GM23248 (cell line): ENCODE results near the gene PHRF1. TPM values are rescaled to one million over a fixed set of nuclear protein-coding genes. Genes with fewer than 3 reads are reported as not detected.

ENCODE experiments used
- DNase-seq: peaks from one replicate; pipeline ENCODE4 v3.0.0-alpha.2; 2015
- H2AFZ ChIP-seq: fragments of 200-600 bp; sonication (generic); 2 replicates; pipeline ENCODE4 v1.6.1; 2016; ENCODE audit warnings: antibody characterized with exemption
- H3F3A ChIP-seq: fragments of 200-600 bp; sonication (generic); 2 replicates; pipeline ENCODE4 v1.6.1; 2016; ENCODE audit warnings: mild to moderate bottlenecking, antibody characterized with exemption, mixed run types; ENCODE audit not compliant: insufficient read depth
- H3K27ac ChIP-seq: fragments of 200-600 bp; sonication (generic); 2 replicates; pipeline ENCODE4 v1.5.1; 2016; ENCODE audit warnings: mild to moderate bottlenecking
- H3K27me3 ChIP-seq: fragments of 200-600 bp; sonication (generic); replicated peaks from 2 replicates; pipeline ENCODE4 v1.6.1; 2016; ENCODE audit warnings: mild to moderate bottlenecking; ENCODE audit not compliant: insufficient read depth
- H3K36me3 ChIP-seq: fragments of 200-600 bp; sonication (generic); 2 replicates; pipeline ENCODE4 v1.6.1; 2016; ENCODE audit warnings: low read depth, mild to moderate bottlenecking
- H3K4me1 ChIP-seq: fragments of 200-600 bp; sonication (generic); 2 replicates; pipeline ENCODE4 v1.6.1; 2016; ENCODE audit warnings: mild to moderate bottlenecking; ENCODE audit not compliant: insufficient read depth
- H3K4me2 ChIP-seq: fragments of 200-600 bp; sonication (generic); one replicate; pipeline ENCODE4 v1.6.1; 2016; ENCODE audit warnings: mild to moderate bottlenecking; ENCODE audit not compliant: unreplicated experiment
- H3K4me3 ChIP-seq: fragments of 200-600 bp; sonication (generic); 2 replicates; pipeline ENCODE4 v1.5.1; 2016; ENCODE audit warnings: mild to moderate bottlenecking
- H3K79me2 ChIP-seq: fragments of 200-600 bp; sonication (generic); 2 replicates; pipeline ENCODE4 v1.6.1; 2016; ENCODE audit warnings: mild to moderate bottlenecking; ENCODE audit not compliant: insufficient read depth
- H3K9ac ChIP-seq: fragments of 200-600 bp; sonication (generic); 2 replicates; pipeline ENCODE4 v1.6.1; 2016; ENCODE audit warnings: mild to moderate bottlenecking
- H3K9me2 ChIP-seq: fragments of 200-600 bp; sonication (generic); 2 replicates; pipeline ENCODE4 v1.6.1; 2016; ENCODE audit warnings: mixed run types, mild to moderate bottlenecking, moderate library complexity; ENCODE audit not compliant: insufficient read depth
- H3K9me3 ChIP-seq: fragments of 200-600 bp; sonication (generic); one replicate; pipeline ENCODE4 v1.6.1; 2017; ENCODE audit warnings: low read depth
- H4K20me1 ChIP-seq: fragments of 200-600 bp; sonication (generic); 2 replicates; pipeline ENCODE4 v1.6.0; 2016; ENCODE audit not compliant: insufficient read depth
- EZH2 ChIP-seq: fragments of 200-600 bp; sonication (generic); IDR thresholded peaks from 2 replicates; pipeline ENCODE4 v1.6.1; 2018; ENCODE audit warnings: antibody characterized with exemption, mild to moderate bottlenecking; ENCODE audit not compliant: insufficient read depth, poor library complexity, severe bottlenecking
- EZH2phosphoT487 ChIP-seq: fragments of 200-600 bp; sonication (generic); IDR thresholded peaks from 2 replicates; pipeline ENCODE4 v1.6.1; 2018; ENCODE audit warnings: antibody characterized with exemption, moderate library complexity, mild to moderate bottlenecking, low read depth; ENCODE audit not compliant: insufficient read depth
- WGBS, 2 experiments: methylation state at CpG; one replicate each; pipeline ENCODE4 v1.1.6; 2015 to 2017; ENCODE audit warnings: low lambda C conversion rate in 2 of 2, low coverage in 1 of 2; ENCODE audit errors: missing lambda C conversion rate in 2 of 2; 5-methylcytosine and 5-hydroxymethylcytosine counted together
- in situ Hi-C: fragments of 300-500 bp; cut with MboI; formaldehyde crosslinking; loops from 2 replicates; pipeline ENCODE4 v1.15.0; 2020
- polyA plus RNA-seq: library from polyadenylated mRNA; unstranded; fragments of >200 nt; fragmentation: Nextera tagmentation; extraction: Ambion mirVana; gene quantifications from 2 replicates; pipeline ENCODE4 v1.2.1, GENCODE V29; 2016
- total RNA-seq: library from RNA; depleted of rRNA; stranded (reverse); fragments of >200 nt; shearing (Covaris generic); gene quantifications from 2 replicates; pipeline ENCODE4 v1.2.3, GENCODE V29; 2014

PHRF1 gene
- total and polyA plus RNA-seq, 2 experiments from 2014 or later: 10.9 to 27.7 TPM

DNA sequence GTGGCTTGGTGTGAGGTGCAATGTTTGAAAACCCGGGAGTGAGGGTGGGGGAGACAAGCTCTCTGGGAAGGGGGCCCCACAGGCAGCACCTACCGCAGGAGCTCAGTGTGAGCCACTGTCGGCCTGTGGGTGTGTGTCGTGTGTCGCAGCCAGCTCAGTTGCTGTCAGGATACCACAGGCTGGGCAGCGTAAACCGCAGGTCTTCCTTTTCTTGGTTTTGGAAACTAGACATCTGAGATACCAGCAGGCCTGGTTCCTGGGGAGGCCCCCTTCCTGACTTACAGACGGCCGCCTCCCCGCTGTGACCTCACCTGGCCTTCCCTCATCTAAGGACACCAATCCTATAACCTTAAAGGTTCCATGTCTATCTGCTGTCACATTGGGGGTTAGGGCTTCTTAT is 20.1 kb downstream of the PHRF1 start:
- Histone ChIP-seq H3K79me2 (peaks cover 59% of the 10 kb centered on the region), H3K36me3 (no peaks in the 10 kb centered on the region; the same call in 1 of the 2 replicates)
- in situ Hi-C loops: no loop called here

DNA sequence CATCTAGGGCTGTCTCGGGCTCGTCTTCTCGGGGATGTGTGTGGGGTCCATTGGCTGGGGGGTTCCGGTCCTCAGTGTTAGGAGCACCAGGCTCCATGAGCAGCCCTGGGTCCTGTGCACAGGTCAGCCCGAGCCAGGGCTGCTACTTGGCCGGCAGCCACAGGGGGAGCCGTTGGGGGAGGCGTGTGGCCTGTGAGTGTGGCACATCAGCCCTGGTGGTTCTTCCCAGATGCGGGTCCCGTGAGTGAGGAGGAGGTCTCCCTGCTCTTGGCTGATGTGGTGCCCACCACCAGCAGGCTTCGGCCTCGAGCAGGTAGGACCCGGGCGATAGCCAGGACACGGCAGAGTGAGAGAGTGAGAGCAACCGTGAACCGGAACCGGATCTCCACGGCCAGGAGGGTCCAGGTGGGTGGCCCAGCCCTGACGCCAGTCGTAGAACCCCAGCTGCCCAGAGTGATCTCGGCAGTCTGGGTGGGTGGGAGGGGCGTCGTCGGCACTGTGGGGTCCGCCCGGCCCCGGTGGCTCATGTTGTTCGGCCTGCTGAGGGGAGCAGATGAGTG is 21.0 kb downstream of the PHRF1 start:
- no peak overlapping the region for H3K4me2 ChIP-seq
- no peak for DNase-seq
- H3K27me3 ChIP-seq: no peaks in the 10 kb centered on the region
- H2AFZ ChIP-seq: no peak overlapping the region
- H3K36me3 ChIP-seq: no peaks in the 10 kb centered on the region; the same call in 1 of the 2 replicates
- in situ Hi-C loops: no loop called here
- H3K79me2 ChIP-seq: peaks cover 61% of the 10 kb centered on the region
- no peak overlapping the region for H3K4me3 ChIP-seq
- H4K20me1 ChIP-seq: no peaks in the 10 kb centered on the region
- H3K27ac ChIP-seq: no peak overlapping the region
- no peaks in the 10 kb centered on the region for H3F3A ChIP-seq
- TF ChIP-seq EZH2phosphoT487 (no peak), EZH2 (no peak)
- 89 to 92% methylated on average over 21 to 29 of the region's 29 CpGs for WGBS, 2 experiments
- no peaks in the 10 kb centered on the region for H3K9me3 ChIP-seq
- H3K9ac ChIP-seq: no peak overlapping the region
- no peaks in the 10 kb centered on the region for H3K4me1 ChIP-seq
- no peaks in the 10 kb centered on the region for H3K9me2 ChIP-seq

More for the DNA sequence above, 20.1 kb downstream of the PHRF1 start:
- H3F3A ChIP-seq: no peaks in the 10 kb centered on the region
- H3K4me2 ChIP-seq: no peak overlapping the region
- DNase-seq: no peak
- TF ChIP-seq EZH2phosphoT487 (no peak), EZH2 (no peak)
- H3K9me3 ChIP-seq: no peaks in the 10 kb centered on the region
- no peaks in the 10 kb centered on the region for H3K9me2 ChIP-seq
- no peak overlapping the region for H3K27ac ChIP-seq
- no peaks in the 10 kb centered on the region for H4K20me1 ChIP-seq
- no peak overlapping the region for H3K9ac ChIP-seq
- H3K4me1 ChIP-seq: no peaks in the 10 kb centered on the region
- H2AFZ ChIP-seq: no peak overlapping the region
- no peak overlapping the region for H3K4me3 ChIP-seq
- 87 to 89% methylated on average over 8 to 10 of the region's 10 CpGs for WGBS, 2 experiments
- no peaks in the 10 kb centered on the region for H3K27me3 ChIP-seq

DNA sequence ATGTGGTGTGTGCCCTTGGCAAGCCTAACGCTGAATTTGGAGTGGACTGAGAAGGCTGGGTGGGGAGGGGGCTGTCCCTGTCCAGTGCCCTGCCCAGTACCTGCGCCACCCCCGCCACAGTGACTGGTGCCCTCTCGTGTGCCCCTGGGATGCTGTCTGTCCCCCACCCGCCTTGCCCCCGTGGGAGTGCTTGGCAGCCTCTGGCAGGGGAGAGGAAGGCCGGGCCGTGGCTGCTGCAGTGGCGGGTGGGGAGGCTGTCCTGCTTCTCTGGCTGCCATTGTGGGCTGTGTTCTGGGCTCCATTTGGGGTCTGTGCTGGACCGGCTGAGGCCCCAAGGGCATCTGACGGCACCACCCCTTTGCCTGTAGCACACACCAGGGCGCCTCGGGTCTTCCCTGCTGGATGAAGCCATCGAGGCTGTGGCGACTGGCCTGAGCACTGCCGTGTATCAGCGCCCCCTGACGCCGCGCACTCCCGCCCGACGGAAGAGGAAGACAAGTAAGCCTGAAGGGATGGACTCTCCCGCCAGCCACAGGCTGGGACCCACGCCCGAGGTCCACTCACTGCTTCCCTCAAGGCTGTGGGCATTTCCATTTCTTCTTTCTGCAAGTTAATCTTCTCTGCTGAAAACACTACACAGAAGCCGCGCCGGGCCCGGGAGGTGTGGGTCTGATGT is 21.9 kb downstream of the PHRF1 start:
- H3K27ac ChIP-seq: no peak overlapping the region
- H4K20me1 ChIP-seq: no peaks in the 10 kb centered on the region
- 91 to 94% methylated on average over 20 to 30 of the region's 30 CpGs for WGBS, 2 experiments
- no peaks in the 10 kb centered on the region for H3K9me2 ChIP-seq
- no peaks in the 10 kb centered on the region for H3K27me3 ChIP-seq
- no peak overlapping the region for H3K4me2 ChIP-seq
- H3K4me3 ChIP-seq: no peak overlapping the region
- no peak for DNase-seq
- peaks cover 56% of the 10 kb centered on the region for H3K79me2 ChIP-seq
- H3K9me3 ChIP-seq: no peaks in the 10 kb centered on the region
- TF ChIP-seq EZH2phosphoT487 (no peak), EZH2 (no peak)
- no peaks in the 10 kb centered on the region for H3K4me1 ChIP-seq
- H2AFZ ChIP-seq: no peak overlapping the region
- H3F3A ChIP-seq: no peaks in the 10 kb centered on the region
- no peak overlapping the region for H3K9ac ChIP-seq
- no peaks in the 10 kb centered on the region; the same call in 1 of the 2 replicates for H3K36me3 ChIP-seq
- in situ Hi-C loops: no loop called here

DNA sequence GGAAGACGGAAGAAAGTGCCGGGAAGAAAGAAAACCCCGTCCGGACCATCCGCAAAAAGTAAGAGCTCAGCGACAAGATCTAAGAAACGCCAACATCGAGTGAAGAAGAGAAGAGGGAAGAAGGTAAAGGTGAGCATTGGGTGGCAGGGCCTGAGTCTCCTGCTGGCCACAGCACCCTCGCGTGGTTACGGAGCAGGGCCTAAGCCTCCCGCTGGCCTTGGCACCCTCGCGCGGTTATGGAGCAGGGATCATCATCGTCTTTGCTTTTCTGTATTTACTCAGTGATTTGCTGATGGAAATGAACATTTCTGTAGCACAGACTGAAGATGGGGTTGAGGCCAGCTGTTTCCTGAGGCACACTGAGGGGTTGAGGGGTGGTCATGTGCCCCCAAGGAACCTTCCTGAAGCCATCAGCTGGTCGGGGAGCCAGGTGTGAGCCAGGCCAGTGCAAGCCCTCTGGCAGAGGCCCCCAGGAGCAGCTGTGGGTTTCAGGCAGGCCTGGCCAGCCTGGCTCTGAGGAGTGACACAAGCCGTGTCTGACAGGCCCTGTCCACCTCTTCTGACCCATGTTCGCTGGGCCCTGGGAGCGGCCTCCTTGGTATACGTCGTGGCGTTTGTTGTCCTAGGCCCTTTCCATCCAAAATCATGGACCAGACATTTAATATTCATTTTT is 25.4 kb downstream of the PHRF1 start:
- H3K79me2 ChIP-seq: peaks cover 24% of the 10 kb centered on the region
- no peak overlapping the region for H3K4me3 ChIP-seq
- H4K20me1 ChIP-seq: no peaks in the 10 kb centered on the region
- no peak overlapping the region for H3K9ac ChIP-seq
- no peaks in the 10 kb centered on the region for H3K27me3 ChIP-seq
- H3K4me2 ChIP-seq: no peak overlapping the region
- no peaks in the 10 kb centered on the region for H3K9me3 ChIP-seq
- H3F3A ChIP-seq: no peaks in the 10 kb centered on the region
- no peaks in the 10 kb centered on the region for H3K9me2 ChIP-seq
- WGBS, 2 experiments: 95 to 97% methylated on average over 23 of the region's 23 CpGs
- H3K36me3 ChIP-seq: peaks cover 12% of the 10 kb centered on the region; the same call in 1 of the 2 replicates
- in situ Hi-C loops: no loop called here
- H3K4me1 ChIP-seq: no peaks in the 10 kb centered on the region
- DNase-seq: no peak
- H2AFZ ChIP-seq: no peak overlapping the region
- H3K27ac ChIP-seq: no peak overlapping the region
- no peak for TF ChIP-seq EZH2
- TF ChIP-seq EZH2phosphoT487: no peak
